OCI-LY3 (cell line): Measurements from ENCODE around the gene NCEH1.

Experiments used
- CTCF ChIP-seq: fragments of 200-600, 300-600 bp; sonication (generic); IDR thresholded peaks from 2 replicates; pipeline ENCODE4 v1.5.1; 2014; ENCODE audit warnings: antibody characterized with exemption, low read length, low read depth
- EZH2phosphoT487 ChIP-seq: fragments of 200-600 bp; shearing (Covaris generic); IDR thresholded peaks from 2 replicates; pipeline ENCODE4 v1.6.1; 2018; ENCODE audit warnings: antibody characterized with exemption, mixed run types, low read depth

GRCh38 chr3:172750368-172751174 lies 39.7 kb upstream of the NCEH1 start, which contains the start of gene ECT2:
- TF ChIP-seq CTCF, result peak; percentile 60
- no peak for TF ChIP-seq EZH2phosphoT487
